ENCODE data around the gene MEIS2. TPM values are rescaled to one million over a fixed set of nuclear protein-coding genes. Genes with fewer than 3 reads are reported as not detected.

Gene MEIS2
- polyA plus RNA-seq, 4 donors: 123 to 164 (median 145) TPM

DNA sequence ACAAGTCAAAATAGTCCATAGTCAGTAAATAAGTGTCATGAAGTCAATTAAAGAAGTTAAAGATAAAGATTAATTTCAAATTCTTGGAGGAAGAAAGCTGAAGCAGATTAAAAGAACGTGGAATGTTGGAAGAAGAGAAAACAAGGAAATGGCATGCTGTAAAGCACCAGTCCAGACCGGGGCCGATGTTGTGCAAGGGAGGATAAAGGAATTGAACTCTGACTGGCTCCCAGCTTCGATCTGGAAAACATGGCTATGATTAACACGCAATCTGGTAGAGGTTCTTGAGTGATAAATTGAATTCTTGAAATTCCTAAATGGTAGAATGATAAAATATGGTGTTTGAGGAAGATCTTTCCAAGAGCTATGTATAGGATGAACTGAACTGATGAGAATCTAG, 194.4 kb downstream of the MEIS2 start:
- DNase-seq (ENCODE audit: low read depth in 4 of 4, low spot score in 3 of 4): no peak

DNA sequence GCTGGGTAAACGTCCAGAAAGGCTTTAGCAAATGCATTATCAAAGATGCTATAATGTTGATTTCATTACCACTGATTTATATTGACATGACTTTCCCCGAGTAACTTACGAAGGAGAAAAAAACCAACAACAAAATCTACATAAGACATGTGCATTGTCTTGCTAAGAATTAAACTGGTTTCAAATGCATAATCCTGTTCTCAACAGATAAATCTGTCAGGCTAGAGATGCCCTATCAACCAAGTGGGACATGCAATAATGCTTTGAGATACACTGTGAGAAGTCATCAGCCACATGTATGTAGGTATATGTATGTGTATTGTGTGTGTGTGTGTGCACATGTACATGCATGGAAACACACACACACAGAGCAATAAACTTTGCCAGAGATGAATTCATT, 195.6 kb downstream of the MEIS2 start:
- no peak for DNase-seq (ENCODE audit: low read depth in 4 of 4, low spot score in 3 of 4)

DNA sequence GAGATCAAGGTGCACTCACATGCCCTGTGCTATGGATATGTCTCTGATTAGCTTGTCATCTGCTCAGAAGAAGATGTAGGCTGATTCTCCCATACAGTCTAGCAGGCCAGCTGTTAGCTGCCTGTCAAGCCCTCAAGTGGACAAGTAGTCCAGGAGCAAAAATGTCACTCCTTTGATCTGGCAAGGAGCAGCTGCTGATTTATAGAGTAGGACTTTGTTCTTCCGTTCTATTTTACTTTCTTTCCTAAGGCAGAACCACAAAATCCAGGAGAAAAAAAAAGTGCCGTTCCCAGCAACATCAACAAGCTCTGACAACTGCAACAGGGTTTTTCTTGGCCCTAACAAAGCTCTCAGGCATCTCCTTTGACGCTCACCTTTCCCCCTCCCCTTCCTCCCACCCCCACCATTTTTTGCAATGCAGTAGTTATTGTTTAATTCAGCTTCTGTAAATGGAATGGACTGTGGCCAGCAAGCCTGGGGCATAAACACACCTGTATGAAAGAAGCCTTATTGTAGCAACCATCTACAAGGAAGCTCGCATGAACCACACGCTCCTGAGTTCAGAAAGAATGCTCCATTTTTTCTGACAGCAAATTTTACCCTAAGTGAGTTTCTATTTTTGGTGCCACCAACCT, 196.3 kb downstream of the MEIS2 start:
- DNase-seq (ENCODE audit: low read depth in 4 of 4, low spot score in 3 of 4): no peak

DNA sequence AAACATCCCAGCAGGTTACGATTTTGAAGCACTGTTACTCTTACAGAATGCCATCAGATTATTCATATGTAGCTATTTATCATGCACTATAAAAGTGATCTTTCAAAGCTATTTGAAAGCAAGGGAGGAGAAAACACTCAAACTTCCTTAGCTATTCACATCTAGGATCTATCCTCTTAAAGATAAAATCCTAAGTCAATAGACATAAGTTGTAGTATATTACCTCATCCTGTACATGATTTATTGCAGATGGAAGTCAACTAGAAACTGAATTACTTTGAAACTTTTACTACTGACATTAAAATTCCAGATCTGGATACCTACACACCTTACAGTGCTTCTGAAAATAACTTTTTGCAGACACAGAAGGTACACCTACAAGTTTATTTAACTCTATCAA, 197.2 kb downstream of the MEIS2 start:
- no peak for DNase-seq (ENCODE audit: low read depth in 4 of 4, low spot score in 3 of 4)

DNA sequence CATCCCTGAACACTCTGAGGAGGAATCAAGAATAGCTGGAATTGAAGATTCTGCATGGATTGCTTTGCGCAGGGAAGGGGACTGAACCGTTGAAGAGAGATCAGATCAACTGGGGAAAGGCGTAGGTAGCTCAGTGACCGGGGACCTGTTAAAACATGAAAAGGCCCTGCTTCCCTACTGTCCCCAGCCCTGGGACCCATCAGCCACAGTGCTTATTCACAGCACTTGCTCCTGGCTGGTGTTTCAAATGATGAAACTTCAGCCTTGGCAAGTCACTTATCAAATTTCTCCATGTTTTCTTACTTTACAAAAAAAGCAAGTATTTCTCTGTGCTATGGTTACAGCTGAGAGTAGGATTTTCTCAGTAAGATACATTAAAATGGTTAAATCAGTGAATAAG, 199.3 kb downstream of the MEIS2 start:
- DNase-seq (ENCODE audit: low read depth in 4 of 4, low spot score in 3 of 4): no peak

DNA sequence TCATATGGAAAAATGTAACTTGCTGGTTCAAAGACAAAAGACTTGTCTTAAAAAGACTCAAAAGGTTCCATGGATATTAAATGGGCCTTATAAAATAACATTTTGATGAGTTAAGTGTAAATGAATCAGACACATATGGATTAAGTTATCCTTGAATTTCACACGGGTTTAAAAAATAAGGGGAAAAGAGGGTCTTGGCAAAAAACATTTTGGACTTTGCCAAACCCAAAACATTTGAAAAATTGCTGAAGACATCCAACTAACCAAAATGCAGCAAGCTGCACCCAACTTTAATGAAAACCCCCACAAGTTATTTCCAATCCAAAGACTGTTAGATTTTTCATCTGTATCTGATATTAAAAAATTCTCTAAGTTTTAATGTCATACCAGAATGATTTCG, 200.7 kb downstream of the MEIS2 start:
- no peak for DNase-seq (ENCODE audit: low read depth in 4 of 4, low spot score in 3 of 4)

DNA sequence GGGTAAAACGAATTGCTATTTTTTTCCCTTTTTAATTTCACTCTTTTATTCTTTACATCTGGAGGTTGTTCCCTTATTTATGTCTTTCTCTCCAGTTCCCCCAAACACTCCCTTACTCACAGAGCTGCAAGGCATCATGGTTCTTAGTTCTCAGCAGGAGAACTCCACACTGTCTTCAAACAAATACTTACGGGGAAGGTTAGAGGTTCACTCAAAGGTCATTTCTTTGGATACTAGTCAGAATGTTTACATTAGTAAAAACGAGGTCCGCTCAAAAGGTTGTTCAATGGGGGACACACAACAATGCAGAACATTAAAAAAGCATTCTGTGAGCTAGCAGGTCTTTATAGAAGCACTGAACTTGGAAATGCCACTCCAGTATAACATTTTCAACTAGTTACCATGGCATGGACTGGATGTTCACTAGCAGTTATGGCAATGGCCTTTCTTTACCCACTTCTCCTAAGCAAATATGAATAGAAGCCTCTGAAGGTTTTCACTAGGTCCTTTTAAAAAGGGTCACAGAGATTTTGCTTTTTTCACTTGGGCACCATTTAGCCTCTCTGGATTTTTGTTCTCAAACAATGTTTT, 201.7 kb downstream of the MEIS2 start:
- DNase-seq (ENCODE audit: low read depth in 4 of 4, low spot score in 3 of 4): no peak

DNA sequence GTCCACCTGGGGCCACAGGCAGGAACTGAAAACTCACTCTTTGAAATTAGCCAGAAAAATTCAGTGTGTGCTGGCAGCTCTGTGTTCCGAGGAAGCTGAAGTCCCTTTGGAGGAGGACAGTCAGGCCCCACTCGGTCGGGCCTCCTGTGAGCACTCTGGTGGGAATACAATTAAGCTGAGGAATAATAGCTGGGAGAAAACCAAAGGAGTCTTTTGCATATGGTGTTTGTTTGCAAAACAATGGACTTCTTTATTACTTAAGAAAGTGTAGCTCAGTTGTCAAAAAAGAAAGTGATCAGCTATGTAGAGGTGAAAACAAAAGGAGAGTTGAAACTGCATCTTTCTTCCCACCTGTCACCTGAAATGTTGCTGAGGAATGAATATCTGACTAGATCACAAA, 202.5 kb downstream of the MEIS2 start:
- DNase-seq (ENCODE audit: low read depth in 4 of 4, low spot score in 3 of 4): no peak

DNA sequence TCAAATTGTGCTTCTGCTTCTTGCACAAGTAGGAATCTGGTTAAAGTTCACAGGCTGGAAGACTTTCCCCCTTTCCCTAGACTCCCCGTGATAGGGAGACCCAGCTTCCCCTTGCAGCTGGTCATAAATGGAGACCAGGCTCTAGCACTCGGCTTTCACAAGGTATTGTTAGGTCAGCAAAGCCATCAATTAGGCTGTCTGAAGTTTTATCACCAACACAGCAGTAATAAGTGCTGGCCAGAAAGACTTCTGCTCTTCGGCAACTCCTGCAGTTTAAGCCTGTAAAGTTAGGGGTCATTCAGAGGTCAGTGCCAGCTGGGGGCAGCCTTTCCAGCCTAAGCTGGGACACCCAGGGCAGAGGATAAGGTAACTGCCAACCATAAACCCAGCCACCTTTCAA, 203.4 kb downstream of the MEIS2 start:
- no peak for DNase-seq (ENCODE audit: low read depth in 4 of 4, low spot score in 3 of 4)

DNA sequence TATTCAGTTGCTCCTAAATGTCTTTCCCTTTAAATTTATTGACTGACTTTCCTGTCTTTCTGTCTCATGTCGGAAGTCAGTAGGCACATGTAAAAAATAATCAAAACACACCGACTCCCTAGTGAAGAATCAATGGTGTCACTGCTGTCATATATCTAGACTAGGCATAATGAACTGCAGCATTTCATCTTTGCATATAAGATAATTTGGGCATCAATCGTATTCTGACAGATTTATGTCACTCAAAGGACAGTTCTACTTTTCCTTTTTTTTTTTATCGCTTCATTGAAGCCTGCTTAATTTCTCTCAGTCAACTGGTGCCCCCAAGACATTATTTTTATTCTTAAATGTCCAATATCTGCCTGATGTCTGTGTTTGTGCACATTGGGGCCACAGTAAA, 206.3 kb downstream of the MEIS2 start:
- DNase-seq (ENCODE audit: low read depth in 4 of 4, low spot score in 3 of 4): no peak

DNA sequence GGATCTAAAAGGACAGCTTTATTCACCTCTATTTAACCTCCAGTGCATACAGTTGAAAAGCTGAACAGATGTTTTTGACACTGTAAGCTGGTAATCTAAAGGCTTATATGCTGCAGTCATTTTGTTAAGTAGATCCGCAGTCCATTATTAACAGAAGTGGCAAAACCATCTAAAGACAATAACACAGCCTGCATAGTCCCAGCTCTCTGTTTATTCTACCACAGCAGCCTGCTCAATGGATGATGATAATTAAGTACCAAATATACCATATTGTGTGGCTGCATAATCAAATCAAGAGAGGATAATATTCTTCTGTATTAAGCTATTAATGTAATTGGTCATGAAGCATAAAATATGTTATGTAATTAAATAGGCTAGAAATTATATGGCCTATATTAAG, 207.1 kb downstream of the MEIS2 start:
- no peak for DNase-seq (ENCODE audit: low read depth in 4 of 4, low spot score in 3 of 4)

DNA sequence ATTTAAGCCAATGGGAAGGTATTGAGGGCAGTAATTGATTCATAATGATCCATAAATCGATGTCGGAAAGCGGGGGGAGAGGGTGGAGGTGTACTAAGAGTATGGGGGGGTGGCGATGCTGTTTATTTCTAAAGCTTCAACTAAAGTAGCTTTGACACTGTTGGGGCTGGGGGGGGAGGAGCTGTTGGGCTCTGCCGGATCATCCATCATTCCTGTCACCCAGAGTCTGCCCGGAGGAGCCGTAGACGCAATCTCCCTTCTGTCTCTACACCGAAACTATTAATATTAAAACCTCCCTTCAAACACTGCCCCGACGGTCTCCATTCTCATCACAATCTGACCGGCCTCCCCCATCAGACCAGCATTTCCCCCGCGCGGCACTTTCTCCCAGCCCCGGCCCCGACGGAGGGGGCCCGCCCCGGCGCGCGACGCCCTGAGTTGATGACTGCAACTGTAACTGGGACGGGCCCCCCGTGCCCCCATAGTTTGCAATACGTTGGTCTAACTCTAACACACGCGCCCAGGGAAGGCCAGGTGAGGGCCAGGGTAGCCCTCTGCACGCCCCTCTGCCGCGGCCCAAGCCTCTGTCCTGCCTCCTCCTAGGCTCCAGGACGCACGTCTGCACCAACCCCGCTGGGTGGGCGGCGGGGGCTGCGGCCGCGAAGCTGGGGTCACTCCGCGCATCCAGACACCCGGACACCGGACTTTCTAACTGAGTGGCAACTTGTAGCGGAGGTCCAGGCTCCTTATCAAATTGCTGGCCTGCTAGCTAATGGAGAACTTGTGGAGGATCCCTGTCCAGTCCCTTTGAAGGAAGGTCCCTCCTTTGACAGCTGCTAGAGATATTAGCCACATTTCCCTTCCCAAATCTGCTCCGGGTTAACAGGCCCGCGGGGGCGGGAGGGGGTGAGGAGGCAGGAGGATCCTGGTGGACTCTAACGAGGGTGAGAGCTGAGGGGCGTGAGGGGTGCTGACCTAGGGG, 212.0 kb downstream of the MEIS2 start:
- DNase-seq (ENCODE audit: low read depth in 4 of 4, low spot score in 3 of 4): no peak

DNA sequence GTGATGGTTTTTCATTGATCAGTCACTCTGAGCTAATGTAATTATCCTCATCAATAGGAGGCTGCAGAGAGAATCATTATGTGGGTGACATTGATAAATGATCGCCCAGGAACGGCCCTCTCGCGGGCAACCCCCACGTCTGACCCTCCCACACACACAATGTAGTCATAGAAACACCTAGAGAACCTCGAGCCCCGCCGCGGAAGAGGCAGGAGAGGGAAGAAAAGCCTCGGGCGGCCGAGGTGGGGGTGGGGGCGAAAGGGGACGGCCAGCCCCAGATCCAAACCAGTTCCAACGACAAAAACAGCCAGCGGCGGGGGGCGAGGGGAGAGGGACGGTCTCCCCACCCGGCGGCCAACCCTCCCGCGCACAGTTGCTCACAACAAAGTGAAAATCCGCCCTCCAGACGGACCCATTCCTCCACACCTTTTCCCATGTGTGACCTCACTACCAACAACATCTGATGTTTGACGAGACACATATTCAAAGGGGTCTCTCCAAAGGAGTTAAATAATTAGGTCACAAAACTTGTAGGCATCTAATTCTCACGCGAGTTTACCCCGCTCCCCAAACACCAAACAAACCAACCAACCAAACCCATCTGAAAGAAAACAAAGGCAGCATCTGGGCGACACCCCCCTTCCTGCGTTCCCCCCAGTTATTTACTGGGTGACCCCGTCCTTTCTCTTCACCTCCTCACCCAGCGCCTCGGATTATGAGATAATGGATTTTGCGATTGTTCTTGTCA, 213.0 kb downstream of the MEIS2 start:
- DNase-seq (ENCODE audit: low read depth in 4 of 4, low spot score in 3 of 4): no peak

DNA sequence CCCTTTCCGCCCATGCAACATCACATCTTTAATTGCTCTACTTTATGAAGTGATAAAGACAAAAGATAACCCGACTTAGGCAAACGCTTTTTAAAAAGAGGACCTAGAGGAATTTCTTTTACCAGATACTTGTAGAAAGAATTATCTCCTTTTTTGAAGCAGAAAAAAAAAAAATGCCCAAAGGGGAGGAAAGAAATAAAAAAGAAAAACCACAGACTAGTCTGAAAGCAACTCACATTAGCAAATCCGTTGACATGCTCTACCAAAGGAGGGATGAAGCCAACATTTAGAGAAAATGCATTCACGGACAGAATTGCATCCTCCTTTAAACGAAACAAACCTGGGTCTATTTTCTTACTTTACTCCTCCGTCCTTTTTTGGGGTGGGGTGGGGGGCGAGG, 213.6 kb downstream of the MEIS2 start:
- DNase-seq (ENCODE audit: low read depth in 4 of 4, low spot score in 3 of 4): no peak

DNA sequence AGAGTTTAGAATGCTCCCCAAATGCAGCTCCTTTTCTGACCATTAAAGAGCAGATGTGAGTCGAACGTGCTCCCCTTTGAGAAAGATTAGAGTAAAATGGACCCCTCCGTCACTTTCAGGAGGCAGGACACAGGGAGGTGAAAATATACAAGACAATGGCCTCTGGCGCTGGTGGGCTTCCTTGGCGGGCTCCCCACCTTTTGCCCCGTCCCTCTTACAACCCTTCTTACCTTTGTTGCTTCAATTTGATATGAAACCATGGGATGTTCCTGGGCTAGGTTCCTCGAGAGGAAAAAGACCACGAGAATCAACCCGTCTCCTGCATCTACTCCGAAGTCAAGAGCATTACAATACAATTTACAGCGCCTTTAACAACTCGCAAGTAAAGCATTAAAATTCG, 214.2 kb downstream of the MEIS2 start:
- no peak for DNase-seq (ENCODE audit: low read depth in 4 of 4, low spot score in 3 of 4)

DNA sequence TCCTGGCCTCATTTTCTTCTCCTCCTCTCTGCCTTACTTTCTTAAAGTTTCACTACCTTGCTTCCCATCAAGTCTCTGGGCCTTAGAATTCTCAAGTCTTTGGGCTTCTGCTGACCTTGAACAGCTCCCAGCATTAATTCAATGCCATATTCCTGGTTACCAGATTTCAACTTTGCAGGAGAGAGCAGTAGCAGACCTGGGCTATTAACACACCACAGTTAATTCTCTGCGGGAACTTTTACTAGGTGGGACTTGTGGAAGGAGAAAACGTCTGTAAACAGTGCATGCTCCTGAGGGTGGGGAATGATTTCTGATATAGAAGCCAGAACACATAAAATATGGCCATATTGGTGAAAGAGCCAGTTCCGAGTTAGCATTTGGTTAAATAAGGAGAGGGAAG, 214.6 kb downstream of the MEIS2 start:
- no peak for DNase-seq (ENCODE audit: low read depth in 4 of 4, low spot score in 3 of 4)

DNA sequence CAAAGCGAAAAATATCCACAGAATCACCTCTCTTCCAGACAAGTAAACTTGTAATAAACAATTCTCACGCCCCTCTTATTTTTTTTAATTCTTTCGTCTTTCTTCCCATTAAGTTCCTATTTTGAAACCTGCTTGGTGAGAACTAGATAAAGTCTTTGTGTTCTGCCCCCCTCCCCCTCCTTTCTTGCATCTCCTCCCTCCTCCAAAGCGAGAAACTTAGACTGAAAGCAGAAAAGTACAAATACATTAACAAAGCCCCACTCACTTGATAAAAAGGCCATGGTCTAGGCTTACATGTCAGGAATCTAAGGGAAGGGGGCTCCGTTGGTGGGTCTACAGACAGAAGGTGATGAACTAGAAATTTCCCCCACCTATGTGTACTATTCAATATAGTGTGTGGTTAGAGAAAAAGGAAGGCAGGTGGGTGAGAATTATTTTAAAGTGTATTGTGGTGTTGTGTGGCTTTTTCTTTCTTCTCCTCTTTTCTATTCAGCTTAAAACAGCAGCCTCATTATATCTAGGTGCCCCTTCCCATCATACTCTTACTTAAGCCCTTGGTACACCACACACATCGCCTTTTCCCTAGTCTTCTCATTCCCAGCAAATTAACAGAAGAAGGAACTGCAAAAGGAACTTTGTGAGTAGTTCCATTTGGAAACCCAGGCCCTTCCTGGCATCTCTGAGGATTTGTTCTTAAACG, 215.3 kb downstream of the MEIS2 start:
- no peak for DNase-seq (ENCODE audit: low read depth in 4 of 4, low spot score in 3 of 4)

DNA sequence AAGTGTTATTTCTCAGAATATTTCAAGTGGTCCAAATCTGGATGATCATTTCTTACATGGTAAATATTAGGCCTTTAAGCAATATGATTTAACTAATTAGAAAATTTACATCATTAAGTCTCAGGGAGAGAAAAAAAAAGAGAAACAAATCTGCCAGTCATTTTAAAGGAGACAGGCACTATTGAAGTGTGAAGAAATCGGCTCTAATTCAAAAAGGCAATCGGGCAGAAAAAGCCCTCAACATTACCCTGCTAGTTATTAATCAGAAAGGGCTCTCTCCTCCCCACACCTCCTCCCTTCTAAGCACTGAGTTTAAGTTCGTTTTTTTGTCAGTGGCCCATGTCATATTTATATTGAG, 215.9 kb downstream of the MEIS2 start:
- DNase-seq (ENCODE audit: low read depth in 4 of 4, low spot score in 3 of 4): no peak

DNA sequence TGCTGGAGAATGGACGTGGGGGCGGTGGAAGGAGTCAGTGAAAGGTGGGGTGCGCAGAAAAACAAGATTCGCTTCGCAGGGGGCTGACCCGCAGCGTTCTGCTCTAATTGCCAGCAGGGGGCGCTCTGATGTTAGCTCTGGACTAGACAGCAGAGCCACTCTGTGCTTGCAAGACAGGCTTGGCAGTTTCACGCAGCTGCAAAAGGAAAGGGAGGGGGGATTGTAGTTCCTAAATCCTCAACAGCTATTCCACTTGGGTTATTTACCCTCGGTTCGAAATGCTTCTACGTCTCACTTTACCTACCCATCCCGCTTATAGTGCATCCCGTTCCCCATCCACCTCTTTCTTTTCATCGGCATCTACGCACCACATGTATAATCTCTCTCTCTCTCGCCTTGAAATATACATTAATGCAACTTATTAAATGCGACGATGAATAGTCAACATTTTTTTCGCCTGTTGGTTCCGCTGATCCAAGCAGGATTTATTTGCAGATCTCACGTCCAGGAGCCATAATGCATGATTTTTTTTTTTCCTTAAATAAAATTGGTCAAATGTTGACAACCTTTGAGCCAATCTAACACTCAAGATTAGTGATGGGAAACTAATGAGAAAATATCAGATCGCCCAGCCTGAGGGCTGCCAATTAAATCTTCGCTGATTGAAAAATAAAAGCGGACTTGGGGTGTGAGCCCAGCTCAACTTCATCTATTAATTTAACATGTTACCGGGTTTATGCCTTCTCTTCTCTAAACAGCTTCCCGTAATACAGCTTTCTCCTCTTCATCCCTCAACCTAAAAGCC, 216.4 kb downstream of the MEIS2 start:
- peak in 3 of 4 donors; percentile 91 to 94 (median 93) for DNase-seq (ENCODE audit: low read depth in 4 of 4, low spot score in 3 of 4)

All from right renal pelvis (tissue), 4 donors.